Measurements from ENCODE around the gene IZUMO2.
"Not testable (repeated sequence)": the region's sequence is repeated elsewhere in the genome, so short reads cannot be mapped to it uniquely, and the experiment has no call there.

The IZUMO2 gene

GRCh38 chr19:50155520-50156109 lies 7.5 kb downstream of the IZUMO2 start:
- no peak for DNase-seq
- no peaks in the 10 kb centered on the region for H3K4me1 ChIP-seq (ENCODE audit: control extremely low read depth in 1 of 4, control insufficient read depth in 4 of 4, insufficient read depth in 4 of 4, low read length in 3 of 4)
- peaks cover 0 to 11% (median 5%) of the 10 kb centered on the region in 5 experiments for H3K9me3 ChIP-seq (ENCODE audit: control extremely low read depth in 1 of 5, control insufficient read depth in 4 of 5, insufficient read depth in 2 of 5, low read depth in 1 of 5, low read length in 4 of 5)
- POLR2A ChIA-PET = no interaction called here
- 85% methylated on average over 7 of the region's 8 CpGs for WGBS (ENCODE audit: insufficient coverage)
- H3K36me3 ChIP-seq (ENCODE audit: control insufficient read depth in 4 of 4, insufficient read depth in 4 of 4, low read length in 3 of 4) = no peaks in the 10 kb centered on the region
- H3K4me3 ChIP-seq (ENCODE audit: control insufficient read depth in 1 of 7, extremely low read depth in 1 of 7, insufficient read depth in 4 of 7, low read depth in 2 of 7, low read length in 6 of 7) = no peak overlapping the region
- peaks cover 0 to 11% (median 2%) of the 10 kb centered on the region in 5 experiments for H3K27me3 ChIP-seq (replicated peaks in 2 of 5; ENCODE audit: control insufficient read depth in 4 of 5, insufficient read depth in 5 of 5, low read length in 4 of 5)
- no peak overlapping the region for H3K27ac ChIP-seq (ENCODE audit: insufficient read depth in 1 of 2, low read depth in 1 of 2, low read length in 2 of 2, poor library complexity in 1 of 2, severe bottlenecking in 2 of 2)
- CTCF ChIA-PET = interaction anchor here (0.8 kb wide), 1 partner anchor 8 kb away, joined by 3 read pairs; no protein-coding TSS in a partner anchor

- Histone ChIP-seq H3K9me3 (ENCODE audit: control extremely low read depth in 1 of 5, control insufficient read depth in 4 of 5, insufficient read depth in 2 of 5, low read depth in 1 of 5, low read length in 4 of 5) (peaks cover 0 to 11% (median 5%) of the 10 kb centered on the region in 5 experiments), H3K27me3 (replicated peaks in 2 of 5; ENCODE audit: control insufficient read depth in 4 of 5, insufficient read depth in 5 of 5, low read length in 4 of 5) (peaks cover 0 to 15% (median 2%) of the 10 kb centered on the region in 5 experiments), H3K27ac (ENCODE audit: insufficient read depth in 1 of 2, low read depth in 1 of 2, low read length in 2 of 2, poor library complexity in 1 of 2, severe bottlenecking in 2 of 2) (no peak overlapping the region), H3K4me3 (ENCODE audit: control insufficient read depth in 1 of 7, extremely low read depth in 1 of 7, insufficient read depth in 4 of 7, low read depth in 2 of 7, low read length in 6 of 7) (no peak overlapping the region), H3K4me1 (ENCODE audit: control extremely low read depth in 1 of 4, control insufficient read depth in 4 of 4, insufficient read depth in 4 of 4, low read length in 3 of 4) (no peaks in the 10 kb centered on the region), H3K36me3 (ENCODE audit: control insufficient read depth in 4 of 4, insufficient read depth in 4 of 4, low read length in 3 of 4) (no peaks in the 10 kb centered on the region)
- 82% methylated on average over 8 of the region's 16 CpGs for WGBS (ENCODE audit: insufficient coverage)
- CTCF ChIA-PET = no interaction called here
- peak in 2 of 3 donors; percentile 33 to 38 for DNase-seq
- POLR2A ChIA-PET = no interaction called here
Measured at GRCh38 chr19:50154529-50154928, 8.6 kb downstream of the IZUMO2 start.

- H3K4me3 ChIP-seq (ENCODE audit: control insufficient read depth in 1 of 7, extremely low read depth in 1 of 7, insufficient read depth in 4 of 7, low read depth in 2 of 7, low read length in 6 of 7) = no peak overlapping the region
- POLR2A ChIA-PET = no interaction called here
- H3K9me3 ChIP-seq (ENCODE audit: control extremely low read depth in 1 of 5, control insufficient read depth in 4 of 5, insufficient read depth in 2 of 5, low read depth in 1 of 5, low read length in 4 of 5) = peaks cover 0 to 5% (median 0%) of the 10 kb centered on the region in 5 experiments
- H3K4me1 ChIP-seq (ENCODE audit: control extremely low read depth in 1 of 4, control insufficient read depth in 4 of 4, insufficient read depth in 4 of 4, low read length in 3 of 4) = peaks cover 0 to 5% (median 4%) of the 10 kb centered on the region in 4 experiments
- no peak overlapping the region for H3K27ac ChIP-seq (ENCODE audit: insufficient read depth in 1 of 2, low read depth in 1 of 2, low read length in 2 of 2, poor library complexity in 1 of 2, severe bottlenecking in 2 of 2)
- CTCF ChIA-PET = interaction anchor here (1.1 kb wide), 1 partner anchor 17 kb away, joined by 3 read pairs; no protein-coding TSS in a partner anchor
- H3K27me3 ChIP-seq (replicated peaks in 2 of 5; ENCODE audit: control insufficient read depth in 4 of 5, insufficient read depth in 5 of 5, low read length in 4 of 5) = peaks cover 2 to 20% (median 6%) of the 10 kb centered on the region in 5 experiments
- no peak for DNase-seq
- WGBS (ENCODE audit: insufficient coverage) = 100% methylated on average over 2 of the region's 4 CpGs
- H3K36me3 ChIP-seq (ENCODE audit: control insufficient read depth in 4 of 4, insufficient read depth in 4 of 4, low read length in 3 of 4) = no peaks in the 10 kb centered on the region
Measured at GRCh38 chr19:50152578-50152977, 10.5 kb downstream of the IZUMO2 start.

GRCh38 chr19:50148528-50148927 lies 14.6 kb downstream of the IZUMO2 start:
- peaks cover 0 to 5% (median 0%) of the 10 kb centered on the region in 5 experiments for H3K9me3 ChIP-seq (ENCODE audit: control extremely low read depth in 1 of 5, control insufficient read depth in 4 of 5, insufficient read depth in 2 of 5, low read depth in 1 of 5, low read length in 4 of 5)
- ChIA-PET CTCF (interaction anchor here (1.8 kb wide), 1 partner anchor 13 kb away, joined by 8 read pairs; no protein-coding TSS in a partner anchor), POLR2A (no interaction called here)
- no peak overlapping the region for H3K27ac ChIP-seq (ENCODE audit: insufficient read depth in 1 of 2, low read depth in 1 of 2, low read length in 2 of 2, poor library complexity in 1 of 2, severe bottlenecking in 2 of 2)
- peaks cover 0 to 12% (median 9%) of the 10 kb centered on the region in 4 experiments for H3K4me1 ChIP-seq (ENCODE audit: control extremely low read depth in 1 of 4, control insufficient read depth in 4 of 4, insufficient read depth in 4 of 4, low read length in 3 of 4)
- peaks cover 2 to 16% (median 6%) of the 10 kb centered on the region in 5 experiments for H3K27me3 ChIP-seq (replicated peaks in 2 of 5; ENCODE audit: control insufficient read depth in 4 of 5, insufficient read depth in 5 of 5, low read length in 4 of 5)
- H3K4me3 ChIP-seq (ENCODE audit: control insufficient read depth in 1 of 7, extremely low read depth in 1 of 7, insufficient read depth in 4 of 7, low read depth in 2 of 7, low read length in 6 of 7) = peak overlapping the region in 1 of 7 experiments; percentile 82
- no peaks in the 10 kb centered on the region for H3K36me3 ChIP-seq (ENCODE audit: control insufficient read depth in 4 of 4, insufficient read depth in 4 of 4, low read length in 3 of 4)
- no peak for DNase-seq

GRCh38 chr19:50147462-50148423 lies 15.3 kb downstream of the IZUMO2 start:
- WGBS (ENCODE audit: insufficient coverage) = 0% methylated on average over 40 of the region's 52 CpGs
- H3K27ac ChIP-seq (ENCODE audit: insufficient read depth in 1 of 2, low read depth in 1 of 2, low read length in 2 of 2, poor library complexity in 1 of 2, severe bottlenecking in 2 of 2) = no peak overlapping the region
- POLR2A ChIA-PET = no interaction called here

GRCh38 chr19:50141921-50142320 lies 21.2 kb downstream of the IZUMO2 start:
- H3K27me3 ChIP-seq (replicated peaks in 2 of 5; ENCODE audit: control insufficient read depth in 4 of 5, insufficient read depth in 5 of 5, low read length in 4 of 5); H3K4me1 ChIP-seq (ENCODE audit: control extremely low read depth in 1 of 4, control insufficient read depth in 4 of 4, insufficient read depth in 4 of 4, low read length in 3 of 4); H3K27ac ChIP-seq (ENCODE audit: insufficient read depth in 1 of 2, low read depth in 1 of 2, low read length in 2 of 2, poor library complexity in 1 of 2, severe bottlenecking in 2 of 2); H3K4me3 ChIP-seq (ENCODE audit: control insufficient read depth in 1 of 7, extremely low read depth in 1 of 7, insufficient read depth in 4 of 7, low read depth in 2 of 7, low read length in 6 of 7); H3K36me3 ChIP-seq (ENCODE audit: control insufficient read depth in 4 of 4, insufficient read depth in 4 of 4, low read length in 3 of 4); CTCF ChIA-PET; DNase-seq; H3K9me3 ChIP-seq (ENCODE audit: control extremely low read depth in 1 of 5, control insufficient read depth in 4 of 5, insufficient read depth in 2 of 5, low read depth in 1 of 5, low read length in 4 of 5): not testable (repeated sequence)
- POLR2A ChIA-PET = interaction anchor here (0.7 kb wide), 1 partner anchor 78 kb away, joined by 5 read pairs; no protein-coding TSS in a partner anchor
- no CpG with 5 or more reads among the region's 1 CpG for WGBS (ENCODE audit: insufficient coverage)

More at GRCh38 chr19:50147462-50148423, 15.3 kb downstream of the IZUMO2 start:
- DNase-seq = peak; percentile 82 to 86 (median 82)
- H3K9me3 ChIP-seq (ENCODE audit: control extremely low read depth in 1 of 5, control insufficient read depth in 4 of 5, insufficient read depth in 2 of 5, low read depth in 1 of 5, low read length in 4 of 5) = peaks cover 0 to 5% (median 0%) of the 10 kb centered on the region in 5 experiments
- CTCF ChIA-PET = interaction anchor here (1.2 to 1.5 kb wide), 2 partner anchors 8 to 12 kb away, joined by 3 to 8 read pairs; no protein-coding TSS in a partner anchor
- H3K36me3 ChIP-seq (ENCODE audit: control insufficient read depth in 4 of 4, insufficient read depth in 4 of 4, low read length in 3 of 4) = no peaks in the 10 kb centered on the region
- peaks cover 0 to 12% (median 9%) of the 10 kb centered on the region in 4 experiments for H3K4me1 ChIP-seq (ENCODE audit: control extremely low read depth in 1 of 4, control insufficient read depth in 4 of 4, insufficient read depth in 4 of 4, low read length in 3 of 4)
- H3K27me3 ChIP-seq (replicated peaks in 2 of 5; ENCODE audit: control insufficient read depth in 4 of 5, insufficient read depth in 5 of 5, low read length in 4 of 5) = peaks cover 2 to 10% (median 6%) of the 10 kb centered on the region in 5 experiments
- H3K4me3 ChIP-seq (ENCODE audit: control insufficient read depth in 1 of 7, extremely low read depth in 1 of 7, insufficient read depth in 4 of 7, low read depth in 2 of 7, low read length in 6 of 7) = peak overlapping the region; percentile 52 to 82 (median 70)
